HG02973 (cell line): ENCODE measurements around the gene RALGAPA2.

Source experiments
- ATAC-seq: cut with Tn5 transposase; IDR thresholded peaks from one replicate; pipeline ENCODE4 v1.9.1; 2021; ENCODE audit warnings: moderate library complexity; ENCODE audit not compliant: unreplicated experiment

The RALGAPA2 gene

DNA sequence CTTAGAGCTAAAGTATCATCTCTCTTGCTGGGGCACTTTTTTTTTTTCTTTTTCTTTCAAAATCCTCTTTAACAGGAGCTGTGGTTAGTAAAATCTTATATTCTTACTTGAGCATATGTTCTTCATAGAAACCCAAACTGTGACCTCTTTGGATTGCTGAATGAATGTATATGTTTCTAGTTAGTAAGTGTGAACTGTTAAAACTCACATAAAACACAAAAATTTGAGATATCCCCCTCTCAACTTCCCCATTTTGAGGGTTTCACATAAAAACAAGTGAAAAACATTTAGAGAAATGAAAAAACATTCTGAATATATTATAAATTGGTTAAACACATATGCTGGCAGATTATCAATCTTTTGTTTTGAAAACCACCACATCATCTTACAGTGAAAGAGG lies 266.4 kb downstream of the RALGAPA2 start:
- no peak for ATAC-seq

DNA sequence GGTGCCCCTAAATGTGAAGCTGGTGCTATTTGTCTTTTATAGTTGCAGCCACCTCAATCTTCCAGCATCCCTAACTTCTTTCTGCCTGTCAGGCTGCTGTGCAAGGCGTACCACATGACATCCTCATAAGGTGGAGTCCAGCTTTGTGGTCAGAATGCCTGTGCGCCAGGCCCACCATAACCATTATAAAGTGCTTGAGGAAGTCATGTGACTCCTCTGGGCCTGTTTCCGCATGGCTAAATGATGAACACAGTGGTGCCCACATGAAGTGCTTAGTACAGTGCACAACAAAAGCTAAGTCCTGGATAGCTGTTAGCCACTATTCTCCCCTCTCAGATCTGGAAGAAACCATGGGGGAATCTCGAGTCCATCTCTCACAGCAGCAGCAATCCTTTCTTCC lies 268.9 kb downstream of the RALGAPA2 start:
- ATAC-seq = no peak

- no peak for ATAC-seq
Measured at GRCh38 chr20:20442466-20442865, 270.0 kb downstream of the RALGAPA2 start.

- no peak for ATAC-seq
Measured at GRCh38 chr20:20440886-20441658, 271.4 kb downstream of the RALGAPA2 start.

- no peak for ATAC-seq
Measured at GRCh38 chr20:20440481-20440880, 272.0 kb downstream of the RALGAPA2 start.

DNA sequence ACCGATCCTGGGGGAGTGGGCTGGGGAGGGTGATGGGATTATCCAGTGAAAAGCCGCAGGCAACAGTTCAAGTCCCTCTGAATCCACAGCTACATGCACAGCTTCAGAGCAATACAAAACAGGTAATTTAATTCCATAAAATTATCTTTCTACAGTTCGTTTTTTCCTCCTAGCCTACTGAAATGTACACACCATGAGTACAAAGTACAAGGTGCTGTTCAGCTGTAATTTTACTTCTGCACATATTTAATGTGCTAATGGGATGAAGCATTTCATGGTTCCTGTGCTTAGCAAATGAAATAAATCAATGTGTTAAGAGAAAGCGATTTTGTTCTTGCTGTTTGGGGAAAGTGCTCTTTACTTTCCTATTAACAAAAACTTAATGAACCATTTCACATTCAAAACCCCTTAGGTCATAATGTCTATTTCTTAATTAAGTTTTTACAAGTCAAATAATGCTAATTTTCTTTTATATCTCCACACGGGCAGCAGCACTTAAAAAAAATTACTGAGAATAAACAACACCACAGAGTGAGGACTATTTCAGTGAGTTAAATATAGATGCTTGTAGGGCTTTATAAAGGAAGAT lies 272.7 kb downstream of the RALGAPA2 start:
- no peak for ATAC-seq

GRCh38 chr20:20437314-20437713 lies 275.1 kb downstream of the RALGAPA2 start:
- no peak for ATAC-seq

DNA sequence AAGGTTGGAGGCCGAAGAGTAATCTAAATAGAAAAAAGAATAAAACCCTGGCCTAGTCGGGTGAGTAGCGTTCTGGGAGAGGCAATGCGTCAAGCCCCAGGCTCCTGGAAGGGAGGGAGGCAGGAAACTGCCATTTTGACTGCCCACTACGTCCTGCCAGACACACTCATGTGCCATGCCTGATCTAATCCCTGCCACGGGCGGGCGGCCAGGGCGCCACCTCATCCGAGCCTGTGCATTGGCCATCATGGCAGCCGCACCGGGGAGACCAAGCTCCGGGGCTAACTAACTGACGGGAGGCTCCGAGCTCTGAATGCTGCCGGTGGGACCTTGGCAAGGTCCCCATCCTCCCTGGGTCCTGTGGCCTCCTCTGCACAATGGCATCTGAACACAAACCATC lies 275.8 kb downstream of the RALGAPA2 start:
- no peak for ATAC-seq

GRCh38 chr20:20435453-20435852 lies 277.0 kb downstream of the RALGAPA2 start:
- no peak for ATAC-seq

DNA sequence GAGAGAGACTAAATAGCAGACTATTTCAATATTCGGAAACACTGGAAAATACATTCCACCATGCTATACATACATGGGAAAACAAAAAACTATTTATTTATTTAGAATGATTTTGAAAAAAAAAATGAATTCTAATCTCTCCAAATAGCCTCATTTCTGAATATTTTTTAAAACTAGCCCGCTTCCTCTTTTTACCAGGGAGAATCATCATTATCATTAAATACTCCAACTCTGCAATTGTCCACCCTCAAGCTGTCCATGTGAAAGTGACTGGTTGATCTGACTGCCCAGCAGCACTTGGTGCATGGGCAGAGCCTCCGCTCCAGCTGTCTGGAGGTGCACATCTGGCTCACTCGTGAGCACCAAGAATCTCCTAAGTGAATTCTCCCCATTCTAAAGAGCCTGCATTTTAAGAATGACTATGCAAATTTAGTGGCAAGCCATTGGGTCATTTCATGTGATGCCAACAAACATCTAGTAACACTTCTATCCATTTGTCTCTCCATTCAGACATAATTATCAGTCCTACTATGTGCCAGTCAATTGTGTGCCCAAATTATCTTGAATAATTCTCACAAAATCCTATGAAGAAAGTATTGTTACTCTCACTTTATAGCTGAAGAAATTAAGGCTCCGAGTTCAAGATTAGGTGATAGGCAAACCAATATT lies 279.7 kb downstream of the RALGAPA2 start:
- no peak for ATAC-seq

- ATAC-seq = no peak
Measured at GRCh38 chr20:20430066-20430465, 282.4 kb downstream of the RALGAPA2 start.

DNA sequence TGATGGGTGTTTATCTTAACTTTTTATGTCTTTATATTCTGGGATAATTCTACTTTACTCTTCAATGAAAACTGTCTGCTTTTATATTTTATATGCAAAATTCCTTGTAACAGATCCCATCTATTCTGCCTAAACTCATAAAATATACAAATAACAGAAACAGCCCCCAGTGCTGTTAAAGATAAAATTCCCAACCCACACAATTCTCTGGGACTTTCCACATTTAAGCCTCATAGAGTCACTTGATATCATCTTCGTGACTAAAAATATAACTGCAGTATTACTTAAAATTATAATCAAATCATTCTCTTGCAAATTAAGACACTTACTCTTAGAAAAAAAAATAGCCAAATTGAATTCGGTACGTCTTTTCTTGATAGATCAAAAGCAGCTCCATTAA lies 284.4 kb downstream of the RALGAPA2 start:
- no peak for ATAC-seq

- ATAC-seq = no peak
Measured at GRCh38 chr20:20427227-20427864, 285.1 kb downstream of the RALGAPA2 start.

DNA sequence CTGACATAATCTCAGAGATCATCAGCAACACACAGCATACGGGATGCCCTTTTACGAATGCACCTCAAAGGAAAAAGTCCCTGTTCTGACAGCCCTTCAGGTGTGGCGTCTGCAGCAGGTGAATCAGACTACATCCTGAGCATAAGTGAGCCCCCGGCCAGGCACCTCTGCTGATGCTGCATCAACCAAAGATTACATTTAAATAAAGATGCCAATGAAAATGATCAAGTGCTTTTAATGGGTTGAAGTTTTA lies 285.9 kb downstream of the RALGAPA2 start:
- ATAC-seq = no peak

- no peak for ATAC-seq
Measured at GRCh38 chr20:20425823-20426654, 286.4 kb downstream of the RALGAPA2 start.

DNA sequence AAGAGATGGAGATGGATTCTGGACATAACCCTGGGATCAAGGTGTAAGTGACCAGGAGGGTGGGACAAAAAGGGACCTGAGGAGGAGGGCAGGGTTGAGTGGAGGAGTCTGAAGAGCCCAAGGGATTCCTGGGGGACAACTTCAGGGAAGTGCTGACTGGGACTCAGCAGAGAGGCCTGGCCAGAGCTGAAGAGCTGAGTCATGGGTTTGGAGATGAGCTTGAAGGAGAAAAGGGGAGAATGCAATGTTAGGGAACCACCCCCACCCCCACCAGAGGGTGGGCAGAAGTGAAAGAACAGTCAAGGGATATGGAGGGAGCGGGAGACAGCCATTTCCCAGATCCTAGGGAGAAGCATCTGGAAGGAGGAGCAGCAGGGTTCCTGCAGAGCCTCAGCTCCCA lies 289.3 kb downstream of the RALGAPA2 start:
- ATAC-seq = no peak

DNA sequence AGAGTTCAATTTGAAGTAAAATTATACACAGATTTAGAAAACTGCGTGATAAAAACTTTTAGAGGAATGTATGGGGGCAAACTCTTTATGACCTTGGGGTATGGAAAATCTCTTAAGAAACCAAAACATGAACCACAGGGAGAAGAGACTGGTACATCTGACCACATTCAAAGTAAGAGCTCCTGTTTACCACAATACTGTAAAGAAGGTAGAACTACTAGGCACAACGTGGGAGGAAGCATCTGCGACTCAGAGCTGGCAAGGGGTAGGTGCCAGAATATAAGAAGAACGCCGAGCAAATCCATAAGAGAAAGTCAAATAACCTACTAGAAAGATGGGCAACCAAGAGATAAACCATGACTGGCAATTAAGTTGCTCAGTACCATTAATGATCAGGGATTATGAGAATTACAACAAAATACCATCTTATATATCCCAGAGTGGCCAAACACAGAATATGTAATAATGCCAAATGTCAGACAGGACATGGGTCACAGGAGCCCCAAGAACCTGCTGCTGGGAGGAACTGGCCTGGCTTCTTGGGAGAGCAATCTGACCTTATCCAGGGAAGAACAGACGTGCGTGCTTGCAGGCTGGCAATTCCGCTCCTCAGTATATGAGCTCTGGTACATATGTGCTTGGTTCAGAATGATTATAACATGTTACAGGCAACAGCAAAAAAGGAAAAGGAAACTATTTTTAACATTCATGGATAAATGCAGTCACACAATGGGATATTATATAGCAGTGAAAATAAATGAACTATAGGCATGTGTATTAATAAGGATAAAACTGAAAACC lies 294.4 kb downstream of the RALGAPA2 start:
- ATAC-seq = no peak

GRCh38 chr20:20415321-20415720 lies 297.1 kb downstream of the RALGAPA2 start:
- no peak for ATAC-seq

DNA sequence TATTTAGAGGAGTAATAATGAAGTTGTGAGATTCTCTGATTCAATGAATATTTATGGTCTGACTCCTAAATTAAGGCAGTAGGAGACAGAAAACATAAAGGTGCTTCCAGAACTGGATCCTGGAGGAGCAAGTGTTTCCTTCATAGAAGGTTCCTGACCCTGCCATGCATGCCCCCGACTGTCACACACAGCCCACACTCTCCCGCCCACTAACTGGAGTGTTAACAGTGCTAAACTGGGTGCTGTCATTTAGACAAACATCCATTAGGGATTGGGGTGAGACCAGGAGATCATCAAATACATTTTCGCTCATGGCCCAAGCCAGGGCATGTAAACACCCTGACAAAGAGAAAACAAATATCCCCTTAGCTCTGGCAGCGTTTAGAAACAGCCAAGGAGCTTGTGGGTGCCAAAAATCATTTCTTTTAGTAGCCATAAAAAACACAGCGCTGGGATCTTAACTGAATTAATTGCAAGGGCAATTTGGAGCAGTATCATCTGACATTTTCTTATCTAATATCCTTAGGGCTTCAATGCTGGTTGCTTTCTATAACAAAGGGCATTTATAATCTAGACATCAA lies 297.7 kb downstream of the RALGAPA2 start:
- ATAC-seq = no peak

DNA sequence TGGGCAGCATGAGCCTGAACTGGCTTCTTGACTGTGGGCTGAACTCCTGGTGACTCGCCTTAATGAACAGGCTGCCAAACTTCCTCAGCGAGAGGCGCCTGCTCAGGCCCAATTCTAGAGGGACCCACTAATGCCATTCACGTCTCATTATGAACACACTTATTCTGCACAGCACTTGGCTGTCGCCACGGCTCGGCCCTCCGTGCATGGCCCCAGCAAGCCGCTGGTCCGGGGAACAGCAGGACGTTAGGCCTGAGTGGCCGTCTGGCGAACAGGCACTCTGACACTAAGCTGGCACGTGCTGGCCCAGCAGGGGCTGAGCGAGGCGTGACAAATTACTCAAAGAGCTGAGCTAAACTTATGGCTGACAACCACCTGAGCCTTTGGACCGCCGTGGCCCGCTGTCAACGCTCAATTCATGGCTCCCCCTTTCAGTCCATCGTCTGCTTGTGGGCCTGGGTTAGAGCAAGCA lies 298.6 kb downstream of the RALGAPA2 start:
- ATAC-seq = no peak
